ENCODE measurements around the gene GFRA1. TPM values are rescaled to one million over a fixed set of nuclear protein-coding genes. Genes with fewer than 3 reads are reported as not detected.

GFRA1 gene
- total and polyA plus RNA-seq, 2 donors (not counting 3 experiments of a cell fraction or from before 2014, with no cell fraction given): 0.22 to 0.88 TPM

- no peaks in the 10 kb centered on the region for H4K20me1 ChIP-seq (replicated peaks; ENCODE audit: control insufficient read depth, extremely low read depth, insufficient read depth, low read length)
- no peak for FAIRE-seq
- H3K27ac ChIP-seq (ENCODE audit: insufficient read depth, low read depth, low read length): no peak overlapping the region
- H3K4me2 ChIP-seq (ENCODE audit: insufficient read depth, low read length): no peak overlapping the region
- DNase-seq (ENCODE audit: low read depth, low spot score): no peak
- POLR2A ChIA-PET: no interaction called here
- H3K4me3 ChIP-seq (replicated peaks in 1 of 3; ENCODE audit: insufficient read depth in 1 of 3, low read depth in 1 of 3, low read length in 3 of 3): no peak overlapping the region
- dilution Hi-C loops (cut with MboI; ENCODE audit: extremely low pct_ligation_motif_present, low sequenced_read_pairs): no loop called here
- H3K9me1 ChIP-seq (replicated peaks; ENCODE audit: control insufficient read depth, extremely low read depth, insufficient read depth, low read length): no peaks in the 10 kb centered on the region
- no peak for TF ChIP-seq CTCF (IDR thresholded peaks at IDR 0.05; ENCODE audit: extremely low read depth in 1 of 2, insufficient read depth in 1 of 2, low read depth in 1 of 2, low read length in 2 of 2)
- TF ChIP-seq POLR2A (IDR thresholded peaks at IDR 0.05; ENCODE audit: low read depth, low read length): no peak
- TF ChIP-seq GATA2 (IDR thresholded peaks at IDR 0.05; ENCODE audit: insufficient read depth, insufficient read length, low read depth, low read length): no peak
- TF ChIP-seq FOS (IDR thresholded peaks at IDR 0.05; ENCODE audit: borderline replicate concordance, insufficient read depth, low read length): no peak
- no peak for TF ChIP-seq EZH2 (IDR thresholded peaks at IDR 0.05; ENCODE audit: borderline replicate concordance, low read depth, low read length, severe bottlenecking)
- no peak for TF ChIP-seq MYC (IDR thresholded peaks at IDR 0.05; ENCODE audit: low read depth, low read length)
- TF ChIP-seq MAX (IDR thresholded peaks at IDR 0.05; ENCODE audit: insufficient read depth, insufficient read length): no peak
- no TSS peak for BruUV-seq (replicated peaks)
- no peak overlapping the region for H2AFZ ChIP-seq (ENCODE audit: low read depth, low read length)
- intact Hi-C loops (cut with micrococcal nuclease): no loop called here
- no peaks in the 10 kb centered on the region for H3K27me3 ChIP-seq (ENCODE audit: control insufficient read depth in 2 of 2, insufficient read depth in 2 of 2, low read length in 2 of 2)
- H3K9me3 ChIP-seq (replicated peaks; ENCODE audit: control insufficient read depth, insufficient read depth, low read length): peaks cover 2% of the 10 kb centered on the region
- CTCF ChIA-PET: no interaction called here
- no peaks in the 10 kb centered on the region for H3K4me1 ChIP-seq (ENCODE audit: control insufficient read depth, extremely low read depth, insufficient read depth, low read length)
- no peak overlapping the region for H3K9ac ChIP-seq (replicated peaks; ENCODE audit: extremely low read depth, insufficient read depth, low read length)
- H3K36me3 ChIP-seq (ENCODE audit: control insufficient read depth in 2 of 2, extremely low read depth in 1 of 2, insufficient read depth in 2 of 2, low read length in 2 of 2): no peaks in the 10 kb centered on the region
- no peaks in the 10 kb centered on the region for H3K79me2 ChIP-seq (ENCODE audit: control insufficient read depth, insufficient read depth, low read length)
Measured at GRCh38 chr10:116138897-116139296, 134.1 kb downstream of the GFRA1 start.
